A673 (cell line): Measurements from ENCODE around the gene CLEC4G. TPM values are rescaled to one million over a fixed set of nuclear protein-coding genes. Genes with fewer than 3 reads are reported as not detected.

ENCODE experiments used
- BruUV-seq: library from RNA; stranded (reverse); fragments of 400-500 nt; replicated peaks from 2 replicates; lab custom pipeline; 2021; lab: Mats Ljungman, UMichigan
- CTCF ChIA-PET: fragments of 300-600 bp; sonication (Branson Sonifier 250); formaldehyde crosslinking; loops from one replicate; lab custom pipeline; 2022; ENCODE audit warnings: antibody characterized with exemption; lab: Charles Lee
- POLR2A ChIA-PET: fragments of 300-600 bp; sonication (Branson Sonifier 250); formaldehyde crosslinking; loops from one replicate; lab custom pipeline; 2022; ENCODE audit warnings: antibody characterized with exemption; ENCODE audit not compliant: low non-redundant PET; lab: Charles Lee
- DNase-seq: peaks from one replicate; pipeline ENCODE4 v3.0.0-alpha.2; 2015; ENCODE audit warnings: low spot score
- H3K27ac ChIP-seq: fragments of 200-600 bp; sonication (generic); 2 replicates; pipeline ENCODE4 v1.5.1; 2016; ENCODE audit warnings: mixed run types, low read depth, mild to moderate bottlenecking, mixed read lengths, antibody characterized with exemption, low read length; ENCODE audit not compliant: poor library complexity, severe bottlenecking
- H3K27me3 ChIP-seq: fragments of 200-600 bp; sonication (generic); replicated peaks from 2 replicates; pipeline ENCODE4 v1.6.1; 2017; ENCODE audit warnings: mixed run types, low read depth, mild to moderate bottlenecking, mixed read lengths, antibody characterized with exemption, low read length; ENCODE audit not compliant: insufficient read depth, poor library complexity
- H3K36me3 ChIP-seq: fragments of 200-600 bp; sonication (generic); 2 replicates; pipeline ENCODE4 v1.6.1; 2016; ENCODE audit warnings: mixed run types, mild to moderate bottlenecking, mixed read lengths, antibody characterized with exemption, low read length; ENCODE audit not compliant: insufficient read depth, poor library complexity, severe bottlenecking
- H3K4me1 ChIP-seq: fragments of 200-600 bp; sonication (generic); 2 replicates; pipeline ENCODE4 v1.6.1; 2017; ENCODE audit warnings: mixed run types, mild to moderate bottlenecking, mixed read lengths, antibody characterized with exemption, low read length; ENCODE audit not compliant: insufficient read depth, poor library complexity, severe bottlenecking
- H3K4me3 ChIP-seq: fragments of 200-600 bp; sonication (generic); 2 replicates; pipeline ENCODE4 v1.5.1; 2016; ENCODE audit warnings: low read depth, mixed run types, mild to moderate bottlenecking, mixed read lengths, low read length; ENCODE audit not compliant: poor library complexity, severe bottlenecking
- H3K9me3 ChIP-seq: fragments of 200-600 bp; sonication (generic); 2 replicates; pipeline ENCODE4 v1.6.1; 2016; ENCODE audit warnings: mixed run types, low read depth, mild to moderate bottlenecking, mixed read lengths, antibody characterized with exemption, low read length; ENCODE audit not compliant: poor library complexity, severe bottlenecking
- EZH2 ChIP-seq: fragments of 200-600 bp; sonication (generic); IDR thresholded peaks from 2 replicates; pipeline ENCODE4 v1.6.1; 2017; ENCODE audit warnings: borderline replicate concordance, low read depth, mild to moderate bottlenecking, mixed read lengths, antibody characterized with exemption, low read length; ENCODE audit not compliant: poor library complexity, severe bottlenecking
- intact Hi-C: fragments of 100-400 bp; cut with micrococcal nuclease; formaldehyde crosslinking; loops from one replicate; pipeline ENCODE4 v1.10.0; 2022; ENCODE audit not compliant: unreplicated experiment
- total RNA-seq: library from RNA; stranded (reverse); gene quantifications from 2 replicates; pipeline ENCODE4 v1.2.3, GENCODE V29; 2021
- TF ChIP-seq, protein P1 (sequence below): fragments of 300-800, 200-600 bp; sonication (generic); conservative IDR thresholded peaks from 2 replicates; pipeline ENCODE4 v1.5.1; 2017; ENCODE audit warnings: low read depth, mild to moderate bottlenecking, antibody characterized with exemption, low read length, moderate library complexity, mixed read lengths

The CLEC4G gene
- total RNA-seq, 1 experiment from 2014 or later, result not detected

DNA sequence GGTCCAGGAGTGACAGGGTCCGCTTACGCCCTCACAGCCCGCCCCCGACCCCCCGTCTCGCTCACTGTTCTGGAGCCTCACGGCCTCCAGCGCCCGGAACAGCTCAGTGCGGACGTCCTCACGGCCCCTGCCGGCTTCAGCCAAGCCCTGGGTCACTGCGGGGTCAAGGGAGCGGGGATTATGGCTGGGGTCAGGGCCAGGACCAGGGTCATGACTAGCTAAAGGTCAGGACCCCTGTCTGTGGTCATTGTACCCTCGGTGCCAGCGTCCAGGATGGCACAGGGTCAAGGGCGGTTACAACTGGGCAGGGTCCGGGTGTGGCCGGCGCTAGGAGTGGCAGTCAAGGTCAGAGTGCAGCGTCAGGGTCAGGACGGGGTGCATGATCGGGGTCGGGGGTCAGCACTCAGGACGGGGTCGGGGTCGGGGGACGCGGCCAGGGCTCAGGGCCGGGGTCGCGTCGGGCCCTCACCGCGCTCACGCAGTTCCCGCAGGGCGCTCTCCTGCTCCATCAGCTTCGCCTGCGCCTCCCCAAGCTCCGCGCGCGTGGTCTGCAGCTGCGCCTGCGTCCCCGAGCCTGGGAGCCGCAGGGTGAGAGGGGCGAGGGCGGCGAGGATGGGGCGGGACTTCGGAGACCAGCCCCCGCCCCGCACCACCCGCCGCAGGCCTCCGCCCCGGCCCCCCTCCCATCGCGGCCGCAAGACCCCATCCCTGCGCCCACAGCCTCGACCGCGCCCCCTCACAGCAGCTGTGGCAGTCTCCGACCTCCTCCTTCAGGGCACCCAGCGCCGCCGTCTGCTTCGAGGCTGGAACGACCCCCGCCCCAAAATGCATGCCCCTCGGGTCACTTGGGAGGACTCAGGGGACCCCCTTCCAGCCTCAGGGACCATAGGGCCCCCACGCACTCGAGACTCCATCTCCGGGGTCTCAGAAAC is 1.4 kb downstream of the CLEC4G start:
- H3K9me3 ChIP-seq, result no peaks in the 10 kb centered on the region
- intact Hi-C loops, result no loop called here
- no peak overlapping the region for H3K27ac ChIP-seq
- DNase-seq, result no peak
- CTCF ChIA-PET, result no interaction called here
- no peak for TF ChIP-seq EZH2
- TF ChIP-seq, protein P1, sequence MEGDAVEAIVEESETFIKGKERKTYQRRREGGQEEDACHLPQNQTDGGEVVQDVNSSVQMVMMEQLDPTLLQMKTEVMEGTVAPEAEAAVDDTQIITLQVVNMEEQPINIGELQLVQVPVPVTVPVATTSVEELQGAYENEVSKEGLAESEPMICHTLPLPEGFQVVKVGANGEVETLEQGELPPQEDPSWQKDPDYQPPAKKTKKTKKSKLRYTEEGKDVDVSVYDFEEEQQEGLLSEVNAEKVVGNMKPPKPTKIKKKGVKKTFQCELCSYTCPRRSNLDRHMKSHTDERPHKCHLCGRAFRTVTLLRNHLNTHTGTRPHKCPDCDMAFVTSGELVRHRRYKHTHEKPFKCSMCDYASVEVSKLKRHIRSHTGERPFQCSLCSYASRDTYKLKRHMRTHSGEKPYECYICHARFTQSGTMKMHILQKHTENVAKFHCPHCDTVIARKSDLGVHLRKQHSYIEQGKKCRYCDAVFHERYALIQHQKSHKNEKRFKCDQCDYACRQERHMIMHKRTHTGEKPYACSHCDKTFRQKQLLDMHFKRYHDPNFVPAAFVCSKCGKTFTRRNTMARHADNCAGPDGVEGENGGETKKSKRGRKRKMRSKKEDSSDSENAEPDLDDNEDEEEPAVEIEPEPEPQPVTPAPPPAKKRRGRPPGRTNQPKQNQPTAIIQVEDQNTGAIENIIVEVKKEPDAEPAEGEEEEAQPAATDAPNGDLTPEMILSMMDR, result no peak
- no peak overlapping the region for H3K4me3 ChIP-seq
- peaks cover 65% of the 10 kb centered on the region for H3K27me3 ChIP-seq
- POLR2A ChIA-PET, result no interaction called here
- no peaks in the 10 kb centered on the region for H3K36me3 ChIP-seq
- no peaks in the 10 kb centered on the region for H3K4me1 ChIP-seq
- BruUV-seq, result no TSS peak

DNA sequence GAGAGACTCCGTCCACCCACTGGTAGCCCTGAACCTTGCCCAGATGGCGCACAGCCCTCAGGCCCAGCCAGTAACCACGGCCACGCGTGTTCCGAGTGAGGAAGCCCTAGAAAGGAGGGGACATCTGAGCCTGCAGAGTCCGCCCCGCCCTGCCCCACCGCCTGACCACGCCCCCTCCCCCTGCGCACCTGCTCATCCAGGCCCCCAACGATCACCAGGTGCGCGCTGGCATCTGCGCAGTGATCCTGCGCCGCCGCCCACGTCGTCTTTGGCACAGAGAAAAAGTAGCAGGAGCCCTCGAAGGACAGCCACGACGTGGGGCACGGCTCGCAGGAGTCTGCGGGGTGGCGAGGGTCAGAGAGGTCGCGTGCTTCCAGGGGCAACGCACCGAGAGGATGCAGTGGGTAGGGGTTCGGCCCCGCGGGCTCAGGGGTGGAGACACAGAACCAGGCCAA is 2.1 kb downstream of the CLEC4G start:
- DNase-seq, result no peak
- H3K36me3 ChIP-seq, result no peaks in the 10 kb centered on the region
- intact Hi-C loops, result no loop called here
- ChIA-PET CTCF (no interaction called here), POLR2A (no interaction called here)
- H3K4me1 ChIP-seq, result no peaks in the 10 kb centered on the region
- H3K27ac ChIP-seq, result no peak overlapping the region
- no TSS peak for BruUV-seq
- TF ChIP-seq, protein P1, result no peak
- TF ChIP-seq EZH2, result peak; percentile 16
- peaks cover 65% of the 10 kb centered on the region for H3K27me3 ChIP-seq
- no peaks in the 10 kb centered on the region for H3K9me3 ChIP-seq
- no peak overlapping the region for H3K4me3 ChIP-seq

DNA sequence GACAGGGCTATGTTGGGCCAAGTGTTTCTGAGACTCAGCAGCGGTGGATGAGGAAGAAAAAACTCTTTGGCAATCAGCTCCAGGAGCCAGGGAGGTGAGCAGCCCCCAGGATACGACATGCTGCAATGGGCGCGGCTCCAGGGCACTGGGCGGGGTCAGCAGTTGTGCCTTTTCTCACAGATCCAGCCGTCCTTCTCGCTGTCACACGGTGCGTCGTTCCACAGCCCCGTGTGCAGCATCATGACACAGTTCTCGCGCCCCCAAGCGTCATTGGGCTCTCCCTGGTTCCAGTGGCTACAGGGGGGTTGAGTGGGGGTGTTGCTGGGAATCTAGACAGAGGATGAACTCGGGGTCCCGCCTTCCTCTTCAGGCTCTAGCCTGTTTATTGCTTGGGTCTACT is 2.7 kb downstream of the CLEC4G start:
- intact Hi-C loops, result no loop called here
- Histone ChIP-seq H3K9me3 (no peaks in the 10 kb centered on the region), H3K4me3 (no peak overlapping the region), H3K27ac (no peak overlapping the region), H3K27me3 (peaks cover 65% of the 10 kb centered on the region), H3K4me1 (no peaks in the 10 kb centered on the region), H3K36me3 (no peaks in the 10 kb centered on the region)
- no TSS peak for BruUV-seq
- ChIA-PET POLR2A (no interaction called here), CTCF (no interaction called here)
- TF ChIP-seq, protein P1, result no peak
- TF ChIP-seq EZH2, result no peak
- no peak for DNase-seq
